ENCODE data around the gene PRICKLE4. TPM values are rescaled to one million over a fixed set of nuclear protein-coding genes. Genes with fewer than 3 reads are reported as not detected.

PRICKLE4 gene
- total RNA-seq, 1 experiment from 2014 or later: not detected

DNA sequence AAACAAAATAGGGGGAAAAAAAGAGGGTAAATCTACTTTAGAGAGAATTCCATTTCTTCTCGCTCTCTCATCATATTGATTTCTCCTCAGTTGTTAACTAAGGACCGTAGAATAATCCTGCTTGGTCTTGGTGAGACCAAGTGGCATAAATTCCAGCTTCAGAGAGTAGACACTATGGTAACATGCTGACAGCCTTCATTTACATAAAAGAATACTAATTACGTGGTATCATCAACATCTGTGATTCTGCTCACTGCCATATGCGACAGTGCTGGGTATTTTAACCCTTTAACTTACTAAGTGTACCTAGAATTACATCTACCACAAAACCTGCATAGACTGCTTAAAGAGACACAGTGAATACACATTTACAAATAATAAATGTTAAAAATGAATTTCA is 34.0 kb downstream of the PRICKLE4 start:
- DNase-seq (ENCODE audit: low spot score): no peak
- no peak overlapping the region for H3K4me3 ChIP-seq (ENCODE audit: low read depth, low read length, poor library complexity, severe bottlenecking)
- H3K4me1 ChIP-seq (ENCODE audit: insufficient read depth, low read length, poor library complexity, severe bottlenecking): no peaks in the 10 kb centered on the region
- no peaks in the 10 kb centered on the region for H3K36me3 ChIP-seq (ENCODE audit: insufficient read depth, low read length, poor library complexity, severe bottlenecking)
- ChIA-PET CTCF (interaction anchor here (1.6 kb wide), 1 partner anchor 27 kb away, joined by 4 read pairs; the partner anchor contains the start of gene TOMM6), POLR2A (ENCODE audit: low non-redundant PET) (no interaction called here)
- H3K27me3 ChIP-seq (replicated peaks; ENCODE audit: insufficient read depth, low read depth, low read length, poor library complexity): no peaks in the 10 kb centered on the region
- intact Hi-C loops (cut with micrococcal nuclease; ENCODE audit: unreplicated experiment): no loop called here
- TF ChIP-seq, protein P1, sequence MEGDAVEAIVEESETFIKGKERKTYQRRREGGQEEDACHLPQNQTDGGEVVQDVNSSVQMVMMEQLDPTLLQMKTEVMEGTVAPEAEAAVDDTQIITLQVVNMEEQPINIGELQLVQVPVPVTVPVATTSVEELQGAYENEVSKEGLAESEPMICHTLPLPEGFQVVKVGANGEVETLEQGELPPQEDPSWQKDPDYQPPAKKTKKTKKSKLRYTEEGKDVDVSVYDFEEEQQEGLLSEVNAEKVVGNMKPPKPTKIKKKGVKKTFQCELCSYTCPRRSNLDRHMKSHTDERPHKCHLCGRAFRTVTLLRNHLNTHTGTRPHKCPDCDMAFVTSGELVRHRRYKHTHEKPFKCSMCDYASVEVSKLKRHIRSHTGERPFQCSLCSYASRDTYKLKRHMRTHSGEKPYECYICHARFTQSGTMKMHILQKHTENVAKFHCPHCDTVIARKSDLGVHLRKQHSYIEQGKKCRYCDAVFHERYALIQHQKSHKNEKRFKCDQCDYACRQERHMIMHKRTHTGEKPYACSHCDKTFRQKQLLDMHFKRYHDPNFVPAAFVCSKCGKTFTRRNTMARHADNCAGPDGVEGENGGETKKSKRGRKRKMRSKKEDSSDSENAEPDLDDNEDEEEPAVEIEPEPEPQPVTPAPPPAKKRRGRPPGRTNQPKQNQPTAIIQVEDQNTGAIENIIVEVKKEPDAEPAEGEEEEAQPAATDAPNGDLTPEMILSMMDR (conservative IDR thresholded peaks at IDR 0.05; ENCODE audit: low read depth, low read length): no peak
- no peak for TF ChIP-seq EZH2 (IDR thresholded peaks at IDR 0.05; ENCODE audit: borderline replicate concordance, low read depth, low read length, poor library complexity, severe bottlenecking)
- H3K9me3 ChIP-seq (ENCODE audit: low read depth, low read length, poor library complexity, severe bottlenecking): no peaks in the 10 kb centered on the region
- BruUV-seq (replicated peaks): no TSS peak
- no peak overlapping the region for H3K27ac ChIP-seq (ENCODE audit: low read depth, low read length, poor library complexity, severe bottlenecking)

DNA sequence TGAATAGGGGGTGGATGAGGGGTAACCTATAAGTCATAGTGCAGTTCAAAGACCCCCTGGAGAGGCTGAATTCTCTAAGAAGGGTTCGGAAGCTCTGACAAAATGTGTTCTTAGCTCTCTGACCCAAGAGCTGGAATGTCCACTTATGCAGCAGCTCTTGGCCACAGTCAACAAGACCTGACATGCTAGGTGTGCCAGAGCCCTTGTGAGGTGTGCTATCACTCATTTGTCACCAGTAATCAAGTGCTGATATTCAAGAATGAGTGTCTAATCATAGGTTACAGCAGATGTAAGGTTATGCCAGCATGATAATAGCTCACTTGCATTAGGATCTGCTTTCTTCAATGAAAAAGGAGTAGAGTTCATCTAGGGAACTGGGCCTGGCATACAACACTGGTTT is 35.0 kb downstream of the PRICKLE4 start:
- Histone ChIP-seq H3K4me3 (ENCODE audit: low read depth, low read length, poor library complexity, severe bottlenecking) (no peak overlapping the region), H3K4me1 (ENCODE audit: insufficient read depth, low read length, poor library complexity, severe bottlenecking) (no peaks in the 10 kb centered on the region), H3K9me3 (ENCODE audit: low read depth, low read length, poor library complexity, severe bottlenecking) (no peaks in the 10 kb centered on the region), H3K36me3 (ENCODE audit: insufficient read depth, low read length, poor library complexity, severe bottlenecking) (no peaks in the 10 kb centered on the region), H3K27ac (ENCODE audit: low read depth, low read length, poor library complexity, severe bottlenecking) (no peak overlapping the region), H3K27me3 (replicated peaks; ENCODE audit: insufficient read depth, low read depth, low read length, poor library complexity) (no peaks in the 10 kb centered on the region)
- POLR2A ChIA-PET (ENCODE audit: low non-redundant PET): no interaction called here
- no TSS peak for BruUV-seq (replicated peaks)
- no peak for DNase-seq (ENCODE audit: low spot score)
- intact Hi-C loops (cut with micrococcal nuclease; ENCODE audit: unreplicated experiment): no loop called here
- TF ChIP-seq EZH2 (IDR thresholded peaks at IDR 0.05; ENCODE audit: borderline replicate concordance, low read depth, low read length, poor library complexity, severe bottlenecking): no peak
- TF ChIP-seq, protein P1 (conservative IDR thresholded peaks at IDR 0.05; ENCODE audit: low read depth, low read length): no peak
- CTCF ChIA-PET: interaction anchor here (1.6 kb wide), 1 partner anchor 28 kb away, joined by 4 read pairs; the partner anchor contains the start of gene TOMM6

- TF ChIP-seq EZH2 (IDR thresholded peaks at IDR 0.05; ENCODE audit: borderline replicate concordance, low read depth, low read length, poor library complexity, severe bottlenecking): no peak
- TF ChIP-seq, protein P1 (conservative IDR thresholded peaks at IDR 0.05; ENCODE audit: low read depth, low read length): no peak
- POLR2A ChIA-PET (ENCODE audit: low non-redundant PET): interaction anchor here (0.6 kb wide), 1 partner anchor 158 kb away, joined by 3 read pairs; no protein-coding TSS in a partner anchor
- Histone ChIP-seq H3K4me1 (ENCODE audit: insufficient read depth, low read length, poor library complexity, severe bottlenecking) (no peaks in the 10 kb centered on the region), H3K27me3 (replicated peaks; ENCODE audit: insufficient read depth, low read depth, low read length, poor library complexity) (no peaks in the 10 kb centered on the region), H3K4me3 (ENCODE audit: low read depth, low read length, poor library complexity, severe bottlenecking) (no peak overlapping the region), H3K36me3 (ENCODE audit: insufficient read depth, low read length, poor library complexity, severe bottlenecking) (no peaks in the 10 kb centered on the region), H3K27ac (ENCODE audit: low read depth, low read length, poor library complexity, severe bottlenecking) (no peak overlapping the region), H3K9me3 (ENCODE audit: low read depth, low read length, poor library complexity, severe bottlenecking) (no peaks in the 10 kb centered on the region)
- peak; percentile 29 for DNase-seq (ENCODE audit: low spot score)
- CTCF ChIA-PET: no interaction called here
- intact Hi-C loops (cut with micrococcal nuclease; ENCODE audit: unreplicated experiment): no loop called here
- BruUV-seq (replicated peaks): no TSS peak
Observed at GRCh38 chr6:41818271-41819054, 37.9 kb downstream of the PRICKLE4 start.
